GM18519 (cell line): ENCODE results near the gene TMEM53.

Experiments
- ATAC-seq: cut with Tn5 transposase; IDR thresholded peaks from one replicate; pipeline ENCODE4 v1.9.1; 2021; ENCODE audit warnings: mild to moderate bottlenecking, moderate library complexity; ENCODE audit not compliant: unreplicated experiment, low FRiP score

TMEM53 gene

DNA sequence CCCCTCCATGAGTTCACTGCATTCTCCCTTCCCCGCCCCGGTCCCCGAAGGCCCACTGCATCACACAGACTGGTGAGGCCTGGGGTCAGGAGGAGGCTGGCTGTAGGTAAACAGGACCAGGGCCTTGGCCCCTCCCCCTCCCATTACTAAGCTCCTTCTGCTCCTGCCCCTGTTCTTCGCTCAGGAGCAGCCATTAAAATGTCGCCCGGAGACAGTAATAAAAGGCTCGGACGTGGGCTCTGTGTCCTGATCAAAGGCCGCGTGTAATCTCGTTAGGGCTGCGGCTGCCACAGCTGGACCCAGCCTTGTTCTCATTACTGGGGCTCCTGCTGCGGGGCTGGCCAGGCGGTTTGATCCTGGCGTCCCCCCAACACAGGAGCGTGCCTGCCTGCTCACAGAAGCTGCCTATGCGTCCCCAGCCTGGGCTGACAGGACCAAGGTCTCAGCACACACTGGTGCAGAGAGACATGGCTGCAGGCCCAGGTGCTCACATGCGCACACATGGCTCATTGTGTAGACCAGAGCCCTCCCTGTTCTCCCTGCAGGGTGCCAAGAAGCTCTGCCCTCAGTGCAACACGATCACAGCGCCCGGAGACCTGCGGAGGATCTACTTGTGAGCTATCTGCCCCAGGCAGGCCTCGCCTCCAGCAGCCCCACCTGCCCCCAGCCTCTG lies 24.0 kb downstream of the TMEM53 start:
- ATAC-seq: no peak

DNA sequence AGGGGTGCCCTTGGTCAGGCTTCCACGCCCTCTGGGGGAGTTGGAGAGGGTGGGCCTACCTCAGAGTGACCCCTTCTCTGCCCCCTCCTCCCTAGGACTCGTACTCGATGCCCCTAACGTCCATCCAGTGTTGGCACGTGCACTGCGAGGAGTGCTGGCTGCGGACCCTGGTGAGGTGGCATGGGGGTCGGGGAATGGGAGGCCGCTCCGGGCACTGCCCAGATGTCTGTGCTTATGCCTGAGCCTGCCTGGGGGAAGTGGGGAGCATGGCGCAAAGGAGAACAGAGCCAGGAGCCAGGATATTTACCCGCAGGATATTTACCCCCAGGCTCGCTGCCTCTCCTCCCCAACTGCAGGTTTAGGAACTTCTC lies 24.5 kb downstream of the TMEM53 start:
- ATAC-seq: no peak

DNA sequence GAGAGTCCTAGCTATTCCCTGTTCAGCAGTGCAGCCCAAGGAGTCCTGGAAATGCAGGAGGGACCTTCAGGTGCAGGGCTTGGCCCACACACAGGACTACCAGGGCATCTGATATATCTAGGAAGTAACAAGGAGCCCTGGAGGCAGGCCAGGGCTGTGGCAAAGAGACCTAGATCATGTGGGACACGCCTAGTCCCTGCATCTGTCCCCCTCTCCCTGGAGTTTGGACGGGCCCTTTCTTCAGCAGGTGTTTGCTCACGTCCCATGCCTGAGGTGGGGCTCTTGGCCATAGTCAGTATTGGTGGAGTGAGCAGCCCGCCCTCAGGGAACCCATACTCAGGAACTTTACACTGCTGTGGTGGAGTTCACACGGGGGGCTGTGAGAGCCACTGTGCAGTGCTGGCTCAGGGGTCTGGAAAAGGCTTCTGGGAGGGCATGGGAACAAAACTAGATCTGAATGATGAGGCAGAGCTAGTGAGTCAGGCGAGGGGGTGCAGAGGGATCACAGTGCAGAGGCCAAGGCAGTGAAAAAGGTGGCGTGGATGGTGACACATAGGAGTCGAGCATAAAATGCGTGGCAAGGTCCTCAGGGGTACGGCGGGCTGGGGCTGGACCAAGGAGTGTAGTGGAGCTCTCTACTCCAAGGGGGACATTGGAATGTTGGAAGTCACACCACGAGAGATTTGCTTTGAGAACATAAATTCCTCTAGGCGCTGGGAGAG lies 25.6 kb downstream of the TMEM53 start:
- ATAC-seq: no peak

DNA sequence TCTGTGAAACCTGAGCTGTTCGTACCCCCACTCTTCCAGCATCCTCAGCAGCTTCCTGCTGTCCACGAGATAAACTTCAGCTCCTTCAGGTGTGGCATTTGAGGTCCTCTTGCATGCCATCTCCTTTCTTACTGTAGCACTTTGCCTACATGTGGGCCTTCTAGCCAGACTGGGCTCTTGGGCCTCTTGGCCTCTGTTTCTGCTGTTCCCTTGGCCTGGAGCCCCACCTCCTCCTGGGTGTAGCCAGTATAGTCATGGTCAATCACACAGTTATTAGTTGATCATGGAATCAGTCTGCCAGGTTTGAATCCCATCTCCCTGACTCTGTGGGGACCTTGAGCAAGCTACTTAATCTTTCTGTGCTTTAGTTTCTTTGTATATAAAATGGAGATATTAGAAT lies 26.4 kb downstream of the TMEM53 start:
- no peak for ATAC-seq

DNA sequence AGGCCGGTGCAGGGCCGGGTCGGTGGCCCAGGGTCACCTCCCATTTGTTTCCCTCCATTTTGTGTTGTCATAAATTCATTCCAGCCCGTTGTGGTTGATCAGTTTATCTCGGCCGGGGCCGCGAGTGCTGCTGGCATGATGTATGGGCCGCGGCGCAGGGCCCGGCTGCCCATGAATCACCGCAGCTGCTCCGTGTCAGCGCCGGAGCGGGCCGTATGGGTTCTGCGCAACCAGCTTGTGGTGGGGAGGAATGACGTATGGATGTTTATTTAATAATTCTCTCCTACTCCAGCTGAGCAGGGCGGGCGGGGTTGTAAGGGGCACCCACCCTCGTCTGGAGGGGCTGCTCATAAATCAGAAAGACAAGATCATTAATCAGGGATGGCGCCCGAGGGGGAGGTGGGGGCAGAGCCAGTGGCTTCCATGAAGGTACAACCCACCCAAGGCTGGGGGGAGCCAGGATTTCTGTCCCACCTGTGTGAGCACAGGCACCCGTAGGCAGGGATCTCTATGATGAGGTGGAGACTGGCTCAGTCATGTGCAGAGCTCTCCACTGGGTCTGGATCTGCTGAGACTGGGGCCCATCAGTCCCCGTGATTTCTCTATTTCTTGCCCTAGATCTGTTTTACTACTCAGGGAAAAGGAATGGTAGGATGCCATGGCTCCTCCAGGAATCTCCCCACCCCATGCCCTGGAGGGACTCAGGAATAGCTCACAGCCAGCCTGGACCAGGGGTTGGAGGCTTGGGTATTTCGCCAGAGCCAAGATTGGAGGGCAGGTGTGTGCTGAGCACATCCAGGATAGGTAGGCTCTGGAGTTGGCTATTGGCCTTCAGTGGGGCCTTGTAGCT lies 27.8 kb downstream of the TMEM53 start:
- ATAC-seq: no peak

- no peak for ATAC-seq
These were observed 28.6 kb downstream of the TMEM53 start for GRCh38 chr1:44645476-44646244.

- no peak for ATAC-seq
These were observed 29.5 kb downstream of the TMEM53 start for GRCh38 chr1:44644806-44645205.

DNA sequence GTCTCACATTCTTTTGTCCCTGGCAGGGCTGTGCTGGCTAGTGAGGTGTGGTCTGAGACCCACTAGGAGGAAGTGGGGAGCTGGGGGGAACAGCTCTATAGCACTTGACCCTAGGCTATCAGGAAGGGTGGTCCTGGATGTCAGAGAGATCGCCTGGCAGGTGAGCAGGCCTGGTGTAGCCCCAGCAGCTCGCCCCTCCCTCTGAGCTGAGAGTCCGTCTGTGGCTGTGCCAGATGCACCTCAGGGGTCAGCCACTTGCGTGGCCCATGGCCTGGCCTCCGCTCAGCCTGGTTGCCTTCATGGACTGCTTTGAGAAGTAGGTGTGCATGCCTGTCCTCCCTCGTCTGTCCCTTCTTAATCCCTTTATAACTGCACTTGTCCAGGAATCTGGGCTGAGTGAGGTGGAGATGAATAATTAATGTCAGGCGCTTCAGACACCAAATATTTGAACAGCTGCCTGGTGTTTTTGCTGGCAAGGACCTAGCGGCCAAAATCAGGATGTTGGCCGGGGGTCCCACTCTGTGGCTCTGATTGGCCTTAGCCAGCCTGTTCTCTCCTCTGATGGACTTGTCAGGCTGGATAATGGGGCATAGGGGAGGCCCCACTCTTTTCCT lies 30.5 kb downstream of the TMEM53 start:
- no peak for ATAC-seq

DNA sequence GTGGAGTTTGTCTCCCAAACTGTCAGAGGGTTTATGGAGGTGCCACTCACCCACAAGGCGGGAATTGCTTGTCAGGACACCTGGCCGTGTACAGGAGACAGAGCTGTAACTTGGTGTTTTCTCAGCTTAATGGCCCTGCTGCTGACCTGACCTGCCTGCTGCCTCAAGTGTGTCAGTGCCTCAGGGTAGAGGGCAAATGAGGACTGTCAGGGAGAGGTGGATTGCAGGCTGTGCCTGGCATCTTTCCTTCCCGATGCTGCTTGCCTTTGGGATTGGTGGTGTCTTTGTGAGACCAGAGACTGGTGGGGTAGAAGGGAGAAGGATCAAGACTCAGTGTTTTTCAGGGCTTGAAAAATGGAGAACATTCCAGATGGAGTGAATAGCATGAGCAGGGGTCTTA lies 31.4 kb downstream of the TMEM53 start:
- ATAC-seq: no peak

- no peak for ATAC-seq
These were observed 32.0 kb downstream of the TMEM53 start for GRCh38 chr1:44642255-44642654.

DNA sequence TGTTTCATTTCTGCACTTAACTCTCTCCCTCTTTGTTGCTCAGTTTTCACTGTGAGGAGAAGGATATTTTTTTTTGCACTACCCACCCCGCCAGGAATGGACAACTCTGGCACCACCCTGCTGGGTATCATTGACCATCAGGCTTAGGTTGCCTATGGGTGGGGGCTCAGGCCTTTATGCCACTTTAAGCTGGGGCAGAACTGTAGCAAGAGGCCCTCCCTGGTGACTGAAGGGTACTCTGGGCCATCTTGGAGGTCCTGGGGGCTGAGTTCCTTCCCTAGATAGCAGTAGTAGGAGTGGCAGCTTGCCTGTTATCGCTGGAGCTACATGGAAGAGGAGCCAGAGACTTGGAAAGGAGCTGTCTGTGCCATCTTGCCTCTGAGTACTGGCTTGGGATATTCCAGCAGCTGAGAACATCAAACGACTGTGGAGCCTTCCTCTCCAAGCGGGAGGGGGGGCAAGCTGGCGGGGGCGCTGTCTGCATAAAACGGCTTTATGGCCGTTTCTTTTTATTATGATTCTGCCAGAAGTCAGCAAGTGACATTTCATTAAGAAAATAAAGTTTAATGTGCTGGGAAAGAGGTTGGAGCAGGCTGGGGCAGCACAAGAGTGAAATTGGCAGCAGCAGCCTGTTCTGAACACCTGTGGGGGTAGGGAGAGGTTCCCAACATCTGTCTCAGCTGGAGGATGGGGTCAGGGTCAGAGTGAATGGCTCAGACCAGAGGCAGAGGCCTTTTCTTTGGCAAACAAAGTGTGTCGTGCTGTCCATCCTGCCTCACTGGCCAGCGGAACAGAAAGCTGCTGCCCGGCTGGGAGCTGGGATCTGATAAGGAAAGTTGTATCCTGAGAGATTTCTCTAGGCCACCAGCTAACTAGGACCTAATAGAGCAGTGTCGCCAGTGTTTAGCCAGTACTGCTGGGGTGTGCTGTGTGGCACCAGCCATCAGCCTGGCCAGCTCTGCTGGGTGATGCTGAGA lies 32.9 kb downstream of the TMEM53 start:
- no peak for ATAC-seq

GRCh38 chr1:44640200-44640853 lies 34.0 kb downstream of the TMEM53 start:
- ATAC-seq: no peak

DNA sequence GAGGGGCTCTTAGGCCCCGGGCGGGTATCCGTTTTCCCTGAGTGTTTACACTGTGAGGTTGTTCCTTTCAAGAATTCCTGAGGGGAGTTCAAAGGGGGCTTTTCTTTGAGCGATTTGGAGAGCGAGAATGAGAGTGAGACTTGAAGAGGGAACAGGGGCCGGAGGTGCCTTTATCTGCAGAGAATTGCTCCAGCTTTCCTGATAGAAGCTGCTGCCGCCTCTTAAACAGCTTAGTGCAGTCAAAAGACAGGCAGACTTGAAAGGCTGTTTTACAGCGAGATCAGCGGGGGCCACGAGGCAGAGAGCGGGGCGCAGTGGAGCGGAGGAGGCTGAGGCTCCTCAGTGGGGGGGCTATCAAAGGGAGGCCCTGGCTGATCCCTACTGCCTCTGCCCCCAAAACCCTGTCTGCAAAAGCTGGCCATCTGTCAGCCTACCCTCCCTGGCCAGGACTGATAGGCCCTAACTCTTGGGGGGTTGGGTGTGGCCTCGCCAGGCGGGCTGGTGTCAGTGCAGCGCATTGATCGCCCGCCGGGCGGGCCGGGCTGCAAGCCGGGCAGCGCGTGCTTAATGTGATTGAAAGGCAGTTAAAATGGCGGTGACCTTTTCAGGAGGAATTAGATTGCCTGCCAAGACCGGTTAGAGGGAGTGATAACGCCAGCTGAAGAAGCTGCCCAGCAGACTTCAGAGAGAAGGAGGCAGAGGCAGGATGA lies 36.4 kb downstream of the TMEM53 start:
- ATAC-seq: no peak

DNA sequence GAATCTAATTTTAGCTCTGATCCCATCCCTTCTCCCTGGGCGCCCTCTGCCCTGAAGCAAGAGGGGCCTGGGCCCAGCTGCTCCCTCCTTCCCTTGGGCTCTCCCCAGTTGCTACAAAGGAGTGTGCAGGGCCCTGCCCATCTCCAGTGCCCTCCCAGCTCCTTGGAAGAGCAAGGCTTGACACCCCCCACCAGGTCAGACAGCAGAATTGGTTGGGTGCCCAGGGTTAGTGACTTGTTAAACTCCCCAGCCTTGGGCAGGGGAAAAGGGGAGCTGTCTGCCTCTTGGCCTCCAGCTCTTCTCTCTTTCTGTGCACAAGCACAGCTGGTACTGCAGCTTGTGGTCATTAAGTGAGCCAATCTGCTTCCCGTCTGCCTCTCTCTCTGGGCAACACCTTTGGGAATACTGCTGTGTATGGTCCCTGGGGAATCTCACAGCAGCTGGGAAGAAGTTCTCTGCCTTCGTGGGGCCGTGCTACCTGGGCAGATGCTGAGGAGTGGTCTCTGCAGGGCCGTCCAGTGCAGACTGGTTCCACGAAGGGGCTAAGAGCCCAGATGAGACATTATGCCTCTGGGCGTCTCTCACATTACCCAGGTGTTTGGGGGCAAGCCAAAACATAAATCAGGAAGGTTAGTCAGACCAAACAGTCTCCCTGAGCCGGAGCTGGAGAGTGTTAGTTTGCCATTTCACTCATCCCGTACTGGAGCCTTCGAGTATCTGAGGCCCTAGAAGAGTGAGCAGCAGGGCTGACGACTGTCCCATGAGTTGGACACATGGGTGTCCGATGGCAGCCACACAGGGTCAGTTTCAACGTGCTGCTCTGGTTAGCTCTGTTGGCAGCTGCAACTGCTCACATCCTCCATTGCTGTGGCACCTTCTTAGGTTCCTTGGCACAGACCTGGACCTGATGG lies 37.3 kb downstream of the TMEM53 start:
- no peak for ATAC-seq

GRCh38 chr1:44636083-44636687 lies 38.1 kb downstream of the TMEM53 start:
- no peak for ATAC-seq

DNA sequence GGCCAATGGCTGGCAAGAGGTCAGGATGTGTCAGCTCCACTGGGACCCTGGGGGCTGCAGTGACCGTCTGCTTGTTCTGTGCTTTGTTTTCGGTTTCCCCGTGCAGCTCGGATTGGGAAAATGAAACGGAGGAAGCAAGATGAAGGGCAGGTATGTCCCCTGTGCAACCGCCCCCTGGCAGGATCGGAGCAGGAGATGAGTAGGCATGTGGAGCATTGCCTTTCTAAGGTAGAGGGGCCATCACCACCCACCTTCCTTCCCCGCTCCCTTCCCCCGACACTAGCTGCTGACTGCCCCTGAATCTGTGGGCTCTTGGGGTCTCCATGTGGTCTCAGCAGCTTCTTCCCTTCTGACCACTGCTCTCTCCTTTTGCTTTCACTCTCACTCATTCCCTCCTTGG lies 38.8 kb downstream of the TMEM53 start:
- ATAC-seq: no peak
